ENCODE data around the gene AP1G2.

The AP1G2 gene

DNA sequence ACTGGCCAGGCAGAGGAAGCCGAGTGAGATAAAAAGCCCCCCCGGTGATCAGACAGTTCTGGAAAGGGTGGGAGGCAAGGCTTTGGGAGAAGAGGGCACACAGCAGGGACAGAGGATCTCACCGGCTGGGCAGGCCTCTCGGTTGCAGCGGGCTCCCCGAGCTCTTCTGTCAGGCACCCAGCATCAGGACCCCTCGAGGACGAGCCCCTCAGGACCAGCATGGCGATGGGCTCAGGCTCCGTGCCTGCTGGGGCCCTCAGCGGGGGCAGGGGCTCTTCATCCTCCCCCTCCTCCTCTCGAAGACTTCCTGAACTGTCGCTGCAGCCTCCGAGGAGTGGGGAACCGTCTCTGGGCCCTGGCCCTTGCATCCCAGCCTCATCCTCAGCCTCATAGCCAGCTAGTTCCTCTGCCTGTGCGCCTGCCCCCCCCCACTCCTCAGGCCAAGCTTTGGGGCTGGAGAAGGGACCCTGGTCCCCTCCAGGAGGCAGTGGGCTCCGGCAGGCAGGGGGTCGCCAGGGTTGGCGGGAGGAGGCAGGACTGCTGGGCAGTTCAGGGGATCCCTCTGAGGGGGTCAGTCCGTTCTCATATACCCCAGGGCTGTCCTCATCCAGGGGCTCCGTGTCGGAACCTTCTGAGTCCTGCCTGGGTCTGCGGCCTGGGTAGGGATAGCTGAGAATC lies 3.4 kb upstream of the AP1G2 start:
- DNase-seq, result no peak

DNA sequence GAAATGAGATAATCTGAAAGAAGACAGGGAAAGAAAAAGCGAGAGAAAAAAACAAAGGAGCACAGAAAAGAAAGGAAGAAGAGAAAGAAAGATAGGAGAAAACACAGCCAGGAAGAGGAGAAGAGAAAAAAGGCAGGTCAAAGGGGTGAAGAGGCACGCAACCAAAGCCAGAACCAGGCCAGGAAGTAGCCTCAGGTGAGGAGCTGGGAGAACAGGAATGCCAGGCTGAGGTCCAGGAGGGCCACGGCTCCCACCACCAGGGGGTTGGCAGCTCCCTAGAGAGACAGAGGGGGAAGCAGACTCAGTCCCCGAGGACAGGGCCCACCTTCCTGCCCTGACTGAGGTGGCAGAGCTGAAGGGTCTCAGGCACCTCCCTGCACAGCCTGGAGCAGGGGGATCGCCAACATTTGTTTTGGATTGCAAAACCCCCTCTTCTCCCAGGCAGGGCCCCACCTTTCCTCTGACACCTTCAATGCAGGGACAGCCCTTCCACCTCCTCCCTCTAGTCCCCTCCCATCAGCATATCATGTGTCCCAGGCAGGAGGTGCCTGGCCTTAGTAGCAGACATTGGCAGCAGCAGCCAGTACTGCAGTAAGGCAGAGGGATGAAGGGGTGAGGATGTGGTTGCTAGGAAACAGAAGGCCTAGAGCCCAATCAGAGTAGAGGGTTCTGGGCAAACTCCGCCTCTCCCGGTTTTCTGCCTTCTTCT lies 2.0 kb upstream of the AP1G2 start:
- peak in 2 of 3 experiments; percentile 44 to 68 for DNase-seq

DNA sequence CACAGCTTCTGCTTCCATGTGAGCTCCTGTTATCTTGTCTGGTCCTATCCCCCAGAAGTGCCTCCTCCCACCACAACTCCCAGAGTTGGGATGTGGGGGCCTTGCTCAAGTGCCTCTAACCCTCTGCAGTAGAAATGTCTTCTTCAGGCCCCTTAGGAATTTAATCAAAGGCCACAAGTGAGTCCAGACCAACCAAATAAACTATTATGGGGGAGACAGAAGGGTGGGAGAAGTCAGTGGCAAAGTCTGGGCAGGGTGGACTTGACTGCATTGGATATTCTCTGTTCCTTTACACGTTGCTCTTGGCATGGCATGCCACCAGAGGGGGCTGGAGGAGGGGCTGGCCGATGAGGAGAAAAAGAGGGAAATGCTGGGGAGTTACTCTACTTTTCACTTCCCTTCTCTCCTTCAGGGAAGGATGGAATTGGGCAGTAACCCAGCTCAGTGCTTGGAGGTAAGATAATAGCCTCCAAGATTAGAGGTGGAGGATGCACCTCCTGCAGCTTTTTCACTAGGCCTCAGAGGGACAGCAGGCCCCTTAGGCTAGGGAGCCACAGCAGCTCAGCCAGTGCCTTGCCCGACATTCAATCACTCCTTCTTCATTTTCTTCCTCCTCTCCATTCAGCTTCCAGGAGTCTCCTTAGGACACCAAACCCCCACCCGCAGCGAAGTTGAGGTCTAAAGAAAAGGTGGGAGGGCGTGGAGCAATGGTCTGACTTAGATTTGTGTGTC lies 1.2 kb upstream of the AP1G2 start:
- peak in 2 of 3 experiments; percentile 22 to 43 for DNase-seq

- DNase-seq, result no peak
Measured at GRCh38 chr14:23568021-23568599, 519 bp upstream of the AP1G2 start.

- DNase-seq, result no peak
Measured at GRCh38 chr14:23566778-23567185, 809 bp downstream of the AP1G2 start.

- no peak for DNase-seq
Measured at GRCh38 chr14:23566112-23566777, 1.3 kb downstream of the AP1G2 start.

- DNase-seq, result no peak
Measured at GRCh38 chr14:23565626-23566025, 2.0 kb downstream of the AP1G2 start.

DNA sequence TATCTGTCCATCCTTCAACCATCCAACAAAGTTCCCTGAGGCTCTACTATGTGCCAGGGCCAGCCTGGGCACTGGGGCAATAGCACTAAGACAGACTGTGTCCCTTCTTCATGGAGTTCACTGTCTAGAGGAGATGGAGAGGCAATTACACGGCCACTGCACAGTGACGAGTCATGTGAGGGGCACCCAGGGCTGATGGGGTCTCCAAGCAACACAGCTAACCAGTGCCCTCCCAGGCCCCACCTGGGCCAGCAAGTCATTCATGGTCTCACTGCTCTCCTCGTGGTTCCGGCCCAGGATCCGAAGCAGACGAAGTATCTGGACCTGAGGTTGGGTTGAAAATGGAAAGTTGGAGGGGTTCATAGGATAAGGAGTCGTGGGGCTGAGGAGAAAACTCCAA lies 2.7 kb downstream of the AP1G2 start:
- DNase-seq, result no peak

DNA sequence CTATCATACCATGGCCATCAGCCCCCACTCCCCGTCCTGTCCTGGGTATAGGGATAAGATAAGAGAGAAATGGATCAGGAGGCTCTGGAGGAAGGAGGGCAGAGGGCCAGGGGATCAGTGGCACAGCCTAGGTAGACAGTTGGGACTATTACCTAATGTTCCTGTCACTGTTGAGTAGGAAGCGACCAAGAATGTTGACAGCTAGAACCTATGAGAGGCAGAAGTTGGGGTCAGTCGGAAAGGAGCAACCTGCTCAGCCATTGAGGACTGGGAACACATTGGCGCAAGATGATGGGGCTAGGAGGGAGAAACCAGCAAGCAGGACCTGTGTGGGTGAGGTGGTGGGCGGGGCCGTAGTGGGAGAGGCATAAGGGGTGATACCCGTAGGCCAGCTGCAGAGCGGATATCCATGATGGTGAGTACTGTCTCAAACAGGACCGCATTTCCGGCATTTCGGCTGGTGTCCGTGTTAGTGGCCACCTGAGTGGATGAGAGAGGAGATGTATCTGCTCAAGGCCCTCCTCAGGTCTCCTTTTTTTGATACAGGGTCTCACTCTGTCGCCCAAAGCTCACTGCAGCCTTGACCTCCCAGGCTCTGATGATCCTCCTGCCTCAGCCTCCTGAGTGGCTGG lies 3.3 kb downstream of the AP1G2 start:
- no peak for DNase-seq

DNA sequence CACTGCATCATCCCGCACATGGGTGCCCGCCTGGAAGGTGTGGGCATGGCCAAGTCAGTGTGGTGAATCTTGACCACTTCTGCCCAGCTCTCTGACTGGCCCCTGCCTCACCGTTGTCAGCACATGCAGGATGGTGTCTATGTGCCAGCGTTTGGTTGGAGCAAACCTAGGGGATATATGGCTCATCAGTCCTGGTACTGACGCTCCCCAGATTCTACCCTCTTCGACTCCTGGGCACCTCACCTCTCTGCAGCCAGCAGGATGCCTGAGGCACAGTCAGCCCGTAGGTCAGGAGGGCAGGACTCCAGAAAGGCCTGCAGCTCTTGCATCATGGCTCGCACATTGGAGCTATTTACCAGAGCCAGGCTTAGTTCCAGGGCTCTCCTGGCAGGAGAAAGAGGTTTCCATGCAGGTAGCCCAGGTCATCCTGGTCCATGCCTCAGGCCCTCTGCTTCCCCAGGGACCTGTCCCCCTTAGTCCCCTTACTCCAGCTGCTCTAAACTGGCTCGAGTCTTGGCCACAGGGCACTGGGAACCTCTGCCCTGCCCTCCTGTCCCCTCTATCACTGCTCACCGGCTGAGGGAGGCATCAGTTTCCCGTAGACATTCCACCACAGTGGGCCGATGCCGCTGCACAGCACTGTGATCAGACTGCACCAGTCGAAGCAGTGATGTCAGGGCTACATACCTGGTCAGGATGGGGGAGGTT lies 4.0 kb downstream of the AP1G2 start:
- DNase-seq, result no peak

GRCh38 chr14:23562822-23563472 lies 4.6 kb downstream of the AP1G2 start:
- DNase-seq, result peak; percentile 45 to 74 (median 65)

DNA sequence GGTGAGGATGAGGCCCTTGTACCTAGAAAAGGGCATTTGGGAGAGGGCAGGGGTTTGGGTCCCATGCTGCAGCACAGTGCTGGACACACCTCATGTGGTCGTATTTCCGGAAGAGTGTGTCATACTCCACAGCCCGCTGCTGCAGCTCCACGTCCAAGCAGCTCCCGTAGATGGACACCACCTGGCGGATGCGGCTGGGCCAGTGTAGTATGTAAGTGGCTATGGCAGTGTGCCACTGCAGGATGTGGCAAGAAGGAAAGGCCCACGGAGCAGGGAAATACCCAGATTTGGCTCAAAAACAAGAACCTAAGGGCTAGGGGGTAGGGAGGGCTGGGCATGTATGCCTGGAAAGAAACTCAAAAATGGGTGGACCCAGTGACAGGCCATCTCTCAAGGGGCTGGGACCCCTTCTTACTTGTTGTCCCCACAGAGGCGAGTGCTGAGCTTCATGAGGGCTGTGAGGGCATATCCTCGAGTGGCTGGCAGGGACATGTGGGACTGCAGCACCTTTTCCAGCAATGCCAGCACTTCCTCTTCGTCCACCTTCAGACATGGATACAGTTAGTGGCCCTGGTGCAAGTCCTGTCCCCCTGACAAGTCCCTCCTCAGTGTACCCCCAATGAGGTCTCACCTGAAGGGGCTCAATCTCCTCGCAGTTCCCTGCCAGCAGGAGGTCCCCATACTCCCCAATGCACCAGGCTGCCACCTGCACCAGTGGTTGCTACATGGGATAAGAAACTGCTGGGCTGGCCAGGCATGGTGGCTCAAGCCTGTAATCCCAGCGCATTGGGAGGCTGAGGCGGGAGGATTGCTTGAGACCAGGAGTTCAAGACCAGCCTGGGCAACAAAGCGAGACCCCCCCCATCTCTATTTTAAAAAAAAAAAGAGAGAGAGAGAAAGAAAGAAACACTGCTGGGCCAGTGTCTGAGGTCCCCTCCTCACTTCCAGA lies 5.4 kb downstream of the AP1G2 start:
- no peak for DNase-seq

DNA sequence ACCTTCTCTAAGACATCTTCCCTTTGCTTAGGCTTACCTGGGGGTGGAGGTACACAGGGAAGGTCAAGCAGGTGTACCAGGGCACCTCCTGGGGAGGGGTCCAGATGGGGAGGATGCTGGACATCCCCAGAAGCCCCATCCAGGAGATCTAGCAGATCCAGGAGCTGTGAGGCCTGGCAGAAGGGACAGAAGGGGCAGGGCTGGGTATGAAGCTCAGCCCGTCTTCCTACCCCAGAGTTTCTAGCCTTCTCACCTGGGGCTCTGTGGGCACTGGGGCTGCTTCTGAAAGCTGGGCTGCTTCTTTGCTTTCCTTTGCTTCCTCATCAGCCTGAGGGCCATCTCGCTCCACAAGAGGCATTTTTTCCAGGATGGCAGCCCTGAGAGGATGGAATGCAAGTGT lies 6.3 kb downstream of the AP1G2 start:
- DNase-seq, result no peak

GRCh38 chr14:23559926-23560520 lies 7.6 kb downstream of the AP1G2 start:
- no peak for DNase-seq

- peak; percentile 40 to 73 (median 49) for DNase-seq
Measured at GRCh38 chr14:23559010-23559925, 8.3 kb downstream of the AP1G2 start.

DNA sequence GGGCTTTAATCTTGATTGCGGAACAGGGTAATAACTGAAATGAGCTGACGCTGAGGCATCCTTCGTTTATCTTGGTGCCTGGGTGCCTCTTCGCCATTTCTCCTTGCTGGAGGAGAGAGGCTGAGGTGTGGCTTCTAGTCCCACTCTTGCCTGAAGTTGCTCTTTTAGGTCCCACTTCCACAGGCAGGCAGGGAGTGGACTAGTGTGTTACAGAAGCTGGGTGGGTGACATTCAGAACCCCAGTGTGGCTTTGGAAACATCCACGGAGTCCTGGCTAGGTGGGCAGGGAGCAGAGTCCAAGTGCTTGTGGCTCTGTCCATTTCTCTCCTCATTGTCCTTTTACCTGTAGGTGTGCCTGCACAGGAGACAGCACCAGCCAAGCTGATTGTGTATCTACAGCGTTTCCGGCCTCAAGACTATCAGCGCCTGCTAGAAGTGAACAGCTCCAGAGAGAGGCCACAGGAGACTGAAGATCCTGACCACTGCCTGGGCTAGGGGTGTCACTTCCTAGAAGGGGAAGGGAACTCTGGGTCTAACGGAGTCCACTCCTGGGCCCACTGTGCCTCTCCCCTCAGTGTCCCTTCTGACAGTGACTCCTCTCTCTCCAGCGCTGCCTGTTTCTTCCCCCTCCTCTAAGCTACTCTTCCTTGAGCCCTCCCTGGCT lies 9.1 kb downstream of the AP1G2 start:
- no peak for DNase-seq

DNA sequence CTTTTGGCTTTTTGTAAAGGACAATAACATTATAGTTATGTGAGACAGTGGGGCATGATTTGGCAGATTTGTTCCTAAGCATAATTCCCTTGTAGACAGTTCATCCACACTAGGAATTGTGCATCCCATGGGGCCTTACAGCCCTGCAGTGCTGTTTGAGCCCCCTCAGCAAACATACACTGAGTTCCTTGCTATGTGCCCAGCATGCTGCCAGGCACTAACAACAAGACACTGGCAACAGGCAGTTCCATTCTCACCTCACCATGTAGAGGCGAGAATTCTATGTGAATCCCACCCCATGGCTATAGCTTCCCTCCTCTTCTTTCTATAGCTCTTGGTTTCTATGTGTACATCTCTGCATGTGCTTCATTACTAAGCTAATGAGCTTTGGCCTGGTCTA lies 9.6 kb downstream of the AP1G2 start:
- DNase-seq, result no peak

DNA sequence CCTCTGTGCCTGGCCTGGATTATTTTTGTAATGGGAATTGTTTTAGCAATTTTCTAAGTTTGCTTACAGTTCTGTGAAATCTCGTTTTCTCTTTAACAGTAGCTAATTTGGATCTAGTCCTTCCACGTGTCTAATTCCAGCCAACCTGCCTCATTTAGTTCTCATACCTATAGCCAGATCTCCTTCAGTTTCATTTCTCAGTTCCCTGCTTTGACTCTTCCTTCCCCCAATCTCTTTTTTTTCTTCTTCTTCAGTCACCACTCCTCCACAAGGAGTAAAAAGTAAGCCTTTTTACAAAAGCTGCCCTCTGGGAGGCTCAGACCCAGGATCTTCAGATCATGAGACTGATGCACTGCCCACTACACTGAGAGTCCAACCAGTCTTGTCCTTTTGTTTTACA lies 10.1 kb downstream of the AP1G2 start:
- no peak for DNase-seq

All from NCI-H1417 (cell line).